HG03354 (cell line): ENCODE results near the gene NXN.
"Not testable (repeated sequence)": the region's sequence is repeated elsewhere in the genome, so short reads cannot be mapped to it uniquely, and the experiment has no call there.

ENCODE experiments used
- ATAC-seq: cut with Tn5 transposase; IDR thresholded peaks from one replicate; pipeline ENCODE4 v1.9.1; 2021; ENCODE audit warnings: mild to moderate bottlenecking; ENCODE audit not compliant: unreplicated experiment, poor library complexity, severe bottlenecking

NXN gene

DNA sequence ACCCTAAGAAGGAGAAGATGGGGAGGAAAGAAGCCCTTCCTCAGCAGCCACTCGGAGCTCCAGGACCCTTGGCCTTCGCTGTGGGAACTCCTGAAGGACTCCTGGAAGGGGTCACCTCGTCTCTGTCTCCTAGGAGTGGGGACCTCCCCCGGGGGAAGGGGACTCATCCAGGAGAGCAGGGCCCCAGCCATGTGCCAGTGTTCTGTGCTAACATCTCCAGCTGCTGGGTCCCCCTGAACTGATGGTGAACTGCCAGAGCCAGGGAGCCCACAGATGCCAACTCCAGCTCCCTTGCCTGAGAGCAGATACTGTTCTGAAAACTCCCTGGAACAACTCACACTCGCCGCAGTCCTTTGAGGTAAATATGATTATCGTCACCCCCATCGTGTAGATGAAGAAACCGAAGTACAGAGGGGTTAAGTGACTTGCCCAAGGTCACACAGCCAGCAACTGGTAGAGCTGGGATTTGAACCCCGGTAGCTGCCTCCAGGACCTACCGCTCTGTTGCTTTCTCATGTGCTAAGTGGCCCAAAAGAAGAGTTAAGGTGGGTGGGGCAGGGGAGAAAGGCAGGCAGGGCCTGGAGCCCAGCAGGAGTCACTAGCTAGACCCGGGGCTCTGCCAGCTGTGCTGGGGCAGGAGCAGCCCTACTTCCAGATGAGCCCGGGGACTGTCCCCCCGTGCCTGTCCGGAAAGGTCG is 27.9 kb upstream of the NXN start:
- no peak for ATAC-seq

DNA sequence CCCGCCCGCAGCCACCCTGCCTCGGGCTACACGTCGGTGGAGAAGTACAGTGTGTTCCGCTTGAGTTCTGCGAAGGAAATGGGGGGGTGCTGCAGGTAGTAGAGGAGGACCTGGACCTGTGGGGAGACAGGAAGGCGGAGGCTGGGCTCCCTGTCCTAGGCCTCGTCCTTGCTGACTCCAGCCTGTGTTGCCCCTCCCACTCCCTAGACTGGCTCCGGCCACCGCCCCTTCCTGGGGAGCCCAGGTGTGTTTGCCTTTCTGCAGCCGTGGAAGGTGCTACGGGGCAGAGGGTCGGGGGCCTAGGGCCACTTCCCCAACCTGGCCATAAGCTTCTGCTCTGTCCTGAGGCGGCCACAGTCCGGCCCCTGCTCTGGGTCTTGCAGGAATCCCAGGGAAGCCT is 26.5 kb upstream of the NXN start:
- ATAC-seq: no peak

DNA sequence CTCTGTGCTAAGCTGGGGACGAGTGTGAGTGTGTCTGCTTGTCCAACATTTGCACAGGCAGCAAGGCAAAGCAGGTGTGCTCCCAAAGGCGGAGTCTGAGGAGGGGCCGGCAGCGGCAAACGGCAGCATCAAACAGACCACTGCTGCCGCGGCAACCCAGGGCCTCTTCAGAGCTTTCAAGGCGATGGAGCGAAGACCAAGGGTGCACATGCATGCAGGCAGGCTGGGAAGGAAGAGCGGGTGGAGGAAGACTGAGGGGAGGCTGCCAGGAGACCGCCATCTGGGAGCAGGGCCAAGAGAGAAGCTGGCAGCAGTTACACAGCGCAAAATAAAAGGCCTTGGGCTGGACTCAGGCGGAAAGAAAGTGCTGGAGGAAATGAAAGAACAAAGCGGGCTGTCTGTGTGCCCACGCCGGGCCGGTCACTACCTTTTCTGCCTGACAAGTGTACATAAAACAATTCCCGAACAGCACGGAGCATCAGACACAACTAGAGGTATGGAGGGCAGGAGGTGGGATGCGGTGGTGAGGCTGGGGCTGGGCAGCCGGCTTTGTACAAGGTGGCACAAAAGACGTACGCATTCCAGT is 25.9 kb upstream of the NXN start:
- no peak for ATAC-seq

DNA sequence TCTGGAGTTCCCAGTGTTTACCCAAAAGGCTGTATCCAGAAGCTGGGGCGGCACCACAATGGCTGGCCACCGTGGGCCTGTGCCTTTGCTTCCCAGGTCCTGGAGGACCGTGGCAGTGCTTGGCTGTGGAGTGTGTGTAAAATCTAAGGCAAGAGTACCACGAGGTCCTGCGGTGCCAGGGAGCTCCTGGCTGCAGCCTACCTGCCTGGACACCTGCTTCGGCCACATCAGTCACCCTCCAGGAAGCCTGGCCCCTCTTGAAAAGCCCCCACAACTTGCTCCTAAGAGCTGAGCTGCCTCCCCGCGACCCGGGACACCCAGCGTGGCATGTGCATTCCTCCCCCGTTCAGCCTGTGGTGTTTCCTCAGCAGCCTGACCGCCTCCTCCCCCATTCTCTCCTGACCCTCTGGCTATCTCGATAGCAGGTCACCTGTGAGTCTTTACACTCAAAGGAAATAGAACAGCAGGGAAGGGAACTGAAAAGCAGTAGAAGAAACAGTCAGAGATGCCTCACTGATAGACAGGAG is 25.3 kb upstream of the NXN start:
- no peak for ATAC-seq

DNA sequence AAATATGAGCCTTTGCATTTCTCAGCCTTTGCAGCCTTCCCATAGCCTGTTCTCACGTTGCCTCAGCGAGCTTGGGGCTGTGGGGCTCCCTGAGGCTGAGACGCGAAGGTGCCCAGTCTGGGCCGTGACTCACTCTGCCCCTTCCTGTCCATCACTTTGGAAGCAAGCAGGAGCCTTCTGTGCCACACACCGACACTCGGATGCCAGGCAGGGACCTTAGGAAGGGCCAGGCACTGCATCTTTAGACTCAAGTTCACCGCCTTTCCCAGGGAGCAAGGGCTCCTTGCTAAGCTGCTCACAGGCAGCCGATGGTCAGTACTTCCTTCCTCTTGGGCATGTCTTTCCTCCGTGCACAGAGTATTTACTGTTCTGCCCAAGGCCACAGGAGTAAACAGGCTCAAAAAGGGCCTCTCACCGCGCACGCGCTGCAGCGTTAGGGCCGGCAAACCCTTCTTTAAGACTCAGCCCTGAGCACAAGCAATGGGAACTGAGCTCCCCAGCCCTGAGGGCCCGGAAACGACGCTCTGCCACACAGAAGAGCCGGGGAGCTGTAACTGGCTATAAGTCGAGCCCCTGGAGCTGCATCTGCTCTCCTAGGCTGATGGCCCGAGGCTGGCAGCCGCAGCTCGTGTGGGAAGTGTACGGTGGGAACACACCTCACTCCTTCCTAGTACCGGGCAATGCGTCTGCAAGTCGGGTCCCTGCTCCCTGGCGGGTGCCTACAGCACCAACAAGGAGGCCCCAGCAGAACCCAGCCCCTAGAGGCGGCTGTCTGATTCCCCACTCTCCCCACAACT is 24.6 kb upstream of the NXN start:
- no peak for ATAC-seq

DNA sequence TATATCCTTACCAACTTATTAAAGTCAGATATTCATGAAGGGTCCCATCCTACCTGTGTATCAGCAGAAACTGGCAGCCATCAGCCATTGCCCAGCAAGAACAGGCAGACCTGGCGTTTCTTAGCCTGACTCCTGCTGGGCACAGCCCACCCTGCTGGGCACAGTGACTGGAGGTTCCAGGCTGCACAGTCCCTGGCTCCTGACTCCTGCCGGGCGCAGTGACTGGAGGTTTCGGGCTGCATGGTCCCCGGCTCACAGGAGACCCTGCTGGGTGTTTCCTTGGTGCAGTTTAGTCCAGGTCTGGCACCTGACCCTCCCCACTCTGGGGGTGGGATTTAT is 24.0 kb upstream of the NXN start:
- ATAC-seq: no peak

DNA sequence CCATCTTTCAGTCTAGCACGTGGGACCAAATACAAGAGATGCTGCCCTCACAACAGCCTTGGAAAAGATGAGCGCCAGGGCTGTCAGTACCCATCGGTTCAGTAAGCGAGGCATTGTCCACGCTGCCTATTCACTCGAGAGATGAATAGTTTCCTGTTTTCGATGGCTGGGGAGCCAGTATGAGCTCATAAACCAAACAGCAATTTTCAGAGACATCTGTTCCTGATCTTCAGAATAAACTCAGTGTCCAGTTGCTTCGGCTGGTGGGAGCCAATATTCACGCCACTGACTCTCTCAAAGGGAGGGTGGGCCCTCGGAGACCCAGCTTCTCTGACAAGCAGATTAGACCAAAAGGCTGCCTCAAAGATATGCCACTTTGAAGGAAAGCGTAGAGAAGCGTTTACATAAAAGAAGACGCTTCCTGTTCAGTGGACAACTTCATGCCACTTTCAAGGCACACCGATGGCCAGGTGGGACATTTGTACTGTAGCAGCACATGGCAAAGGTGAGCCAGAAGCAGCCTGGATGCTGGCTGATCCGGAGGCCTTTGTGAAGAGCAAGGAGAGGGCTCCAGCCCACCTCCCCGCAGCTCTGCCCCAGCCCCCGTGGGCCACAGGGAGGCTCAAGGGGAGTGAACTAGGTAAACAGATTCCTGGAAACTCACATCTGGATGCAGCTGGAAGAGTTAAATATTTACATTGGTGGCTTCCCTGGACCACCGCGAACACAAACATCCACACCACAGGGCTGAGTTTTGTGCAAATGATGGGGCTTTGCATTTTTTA is 23.4 kb upstream of the NXN start:
- ATAC-seq: no peak

DNA sequence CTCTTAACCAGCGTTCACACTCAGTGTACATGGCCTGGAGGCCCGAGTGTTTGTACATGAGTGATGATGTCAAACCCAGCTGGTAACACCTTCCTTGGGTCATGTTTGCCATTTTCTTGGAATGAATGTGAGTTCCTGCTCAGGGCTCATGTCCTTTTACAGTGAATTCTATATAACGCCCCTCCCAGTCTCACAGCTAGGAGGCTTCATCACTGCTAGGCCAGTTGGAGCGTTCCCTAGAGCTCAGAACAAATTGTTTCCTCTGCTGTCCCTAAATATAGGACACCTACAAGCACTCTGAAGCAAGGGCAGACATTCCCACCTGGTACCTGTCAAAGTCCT is 22.8 kb upstream of the NXN start:
- no peak for ATAC-seq

DNA sequence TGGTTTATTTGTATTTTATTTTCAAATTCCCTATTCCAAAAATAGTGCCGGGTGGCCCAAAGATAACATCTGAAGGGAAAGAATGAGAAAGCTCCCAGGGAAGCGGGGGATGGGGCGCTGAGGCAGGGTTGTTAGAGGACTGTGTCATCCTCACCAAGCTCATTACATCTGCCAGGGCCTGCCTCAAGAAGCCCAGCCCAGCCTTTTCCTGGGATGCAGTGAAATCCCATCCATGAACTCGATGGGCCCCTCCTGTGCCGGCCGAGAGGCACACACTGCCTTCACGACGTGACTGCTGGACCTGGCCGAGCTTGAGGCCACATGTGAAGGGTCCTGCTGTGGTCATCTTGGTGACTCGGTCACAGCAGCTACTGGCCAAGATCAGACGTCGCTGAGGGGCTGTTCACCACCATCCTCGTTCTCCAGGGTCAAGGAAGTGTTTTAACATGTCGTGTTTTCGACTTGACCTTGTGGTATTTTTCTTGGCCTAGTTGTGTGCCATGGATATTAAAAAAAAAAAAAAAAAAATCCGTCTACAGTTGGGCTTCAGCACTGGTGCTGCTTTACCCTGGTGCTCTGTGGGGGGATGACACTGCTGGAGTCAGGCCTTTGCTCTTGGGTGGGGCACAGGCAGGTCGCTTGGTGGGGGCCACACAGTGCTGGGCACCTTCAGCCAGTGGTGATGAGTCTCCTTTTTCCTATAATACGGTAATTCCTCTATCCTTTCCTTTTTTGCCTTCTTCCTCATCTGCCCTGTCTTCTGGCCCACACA is 22.2 kb upstream of the NXN start:
- no peak for ATAC-seq

DNA sequence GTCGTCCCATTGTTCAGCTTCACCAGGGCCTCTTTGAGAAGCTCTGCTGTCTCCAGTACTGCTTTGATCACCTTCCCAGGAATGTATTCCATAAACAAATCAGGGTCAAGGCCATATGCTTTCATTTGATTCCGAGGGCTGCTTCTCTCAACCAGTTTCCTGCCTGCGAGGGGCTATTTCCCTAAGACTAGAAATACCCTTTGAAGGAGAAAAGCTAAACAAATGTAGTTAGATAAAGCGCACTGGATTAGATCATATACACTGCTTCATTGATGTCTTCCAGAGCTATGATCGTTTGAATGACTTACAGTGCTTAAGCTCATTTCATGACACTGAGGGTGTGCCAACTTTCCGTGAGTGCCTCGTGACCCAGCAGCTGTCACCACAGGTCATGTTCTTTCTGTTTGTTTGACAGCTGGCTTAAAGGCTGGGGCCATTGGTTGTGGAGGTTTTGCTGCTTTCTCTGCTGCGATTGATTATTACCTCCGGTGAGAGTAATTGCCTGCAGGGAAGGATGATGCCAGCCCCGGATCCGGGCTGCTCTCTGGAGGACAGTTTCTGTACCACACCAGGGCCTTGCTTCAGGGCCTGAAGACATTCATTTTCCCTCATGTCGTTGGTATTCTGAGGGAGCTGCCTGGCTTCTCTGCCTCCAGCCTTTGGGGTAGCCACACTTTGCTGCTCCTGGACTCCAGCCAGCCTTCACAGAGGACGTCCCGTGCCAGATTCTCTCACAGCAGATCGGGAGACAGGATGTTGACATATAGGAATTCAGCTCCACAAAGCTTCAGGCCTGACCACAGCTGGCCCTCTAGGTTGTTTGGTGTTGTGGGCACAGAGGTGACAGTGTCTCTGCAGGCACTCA is 21.3 kb upstream of the NXN start:
- no peak for ATAC-seq

DNA sequence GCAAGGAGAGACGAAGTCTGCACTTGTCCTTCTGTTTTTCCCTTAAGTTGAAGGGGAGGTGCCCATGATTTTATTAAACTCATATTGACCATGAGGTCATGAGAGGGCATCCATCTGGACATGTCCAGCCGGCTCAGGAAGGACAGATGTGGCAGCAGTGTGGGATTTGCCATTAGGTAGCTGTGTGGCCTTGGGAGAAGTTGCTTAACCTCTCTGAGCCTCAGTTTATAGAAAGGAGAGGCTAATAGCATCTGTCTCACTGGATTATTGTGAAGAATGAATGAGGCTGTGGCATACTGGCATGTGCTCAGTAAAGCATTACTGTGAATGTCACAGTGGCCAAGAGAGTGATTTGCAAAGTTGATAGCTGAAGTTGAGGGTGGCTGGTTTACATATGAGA is 18.5 kb upstream of the NXN start:
- no peak for ATAC-seq

DNA sequence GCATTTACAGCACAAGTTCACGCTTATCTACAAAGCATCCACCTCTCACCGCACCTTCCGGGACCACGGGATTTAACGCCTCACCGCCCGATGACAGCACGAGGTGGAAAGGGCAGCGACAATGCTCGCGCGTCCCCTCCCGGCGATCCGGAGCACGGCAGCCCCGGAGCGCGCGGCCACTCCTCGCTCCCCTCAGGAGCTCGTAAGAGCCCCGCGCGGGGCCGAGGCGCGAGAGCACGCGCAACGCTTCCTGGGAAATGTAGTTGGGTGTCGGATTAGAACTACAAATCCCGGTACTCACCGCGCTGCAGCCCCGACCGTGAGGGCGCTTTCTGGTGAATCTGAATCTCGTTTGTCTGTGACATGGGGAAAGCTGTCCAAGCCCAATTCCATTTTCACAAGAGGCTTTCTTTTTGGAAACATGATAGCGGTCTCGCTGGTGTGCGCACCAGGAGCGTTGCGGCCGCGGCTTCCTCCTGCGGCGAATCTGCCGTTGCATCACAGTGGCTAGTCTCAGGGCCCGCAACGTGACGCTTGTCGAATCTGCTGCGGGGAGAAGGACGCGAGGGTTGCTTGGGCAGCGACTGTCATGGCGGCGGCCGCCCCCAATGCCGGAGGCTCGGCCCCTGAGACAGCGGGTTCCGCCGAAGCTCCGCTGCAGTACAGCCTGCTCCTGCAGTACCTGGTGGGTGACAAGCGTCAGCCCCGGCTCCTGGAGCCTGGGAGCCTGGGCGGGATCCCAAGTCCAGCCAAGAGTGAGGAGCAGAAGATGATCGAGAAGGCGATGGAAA is 17.2 kb upstream of the NXN start, which contains the start of gene TIMM22:
Gene TIMM22, plus strand, starts transcription at position 576 of the 791 bp plus-strand sequence. Its CDS starts 14 bp downstream, at position 590.
- ATAC-seq: peak; percentile 95

DNA sequence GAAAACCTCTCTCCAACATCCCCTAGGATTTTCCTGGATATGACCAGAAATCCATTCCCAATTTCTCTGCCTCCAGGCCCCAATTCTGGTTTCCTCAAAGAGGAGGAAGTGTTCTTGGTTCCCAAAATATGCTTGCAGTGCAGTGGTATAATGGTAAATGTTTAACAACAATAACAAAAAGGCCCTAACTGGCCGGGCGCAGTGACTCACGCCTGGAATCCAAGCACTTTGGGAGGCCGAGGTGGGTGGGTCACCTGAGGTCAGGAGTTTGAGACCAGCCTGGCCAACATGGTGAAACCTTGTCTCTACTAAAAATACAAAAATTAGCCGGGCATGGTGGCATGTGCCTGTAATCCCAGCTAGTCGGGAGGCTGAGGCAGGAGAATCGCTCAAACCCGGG is 15.7 kb upstream of the NXN start:
- ATAC-seq: not testable (repeated sequence)

DNA sequence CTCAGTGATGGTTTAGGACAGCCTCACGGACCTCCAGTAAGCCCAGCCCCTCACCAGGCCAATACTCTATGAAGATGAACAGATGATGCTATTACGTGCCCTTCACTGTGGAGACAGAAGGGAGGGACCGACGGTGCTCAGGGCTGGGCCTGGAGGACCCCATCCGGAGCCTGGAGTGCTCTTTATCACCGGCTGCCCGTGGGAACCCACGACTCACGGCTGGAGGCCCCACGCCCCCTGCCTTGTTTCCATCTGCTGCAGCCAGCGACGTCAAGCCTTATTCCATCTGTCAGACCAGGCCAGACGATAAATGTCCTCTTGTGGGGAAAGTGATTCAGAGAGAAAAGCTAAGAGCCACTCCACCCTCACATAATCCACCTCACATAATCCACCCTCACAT is 13.4 kb upstream of the NXN start:
- no peak for ATAC-seq

DNA sequence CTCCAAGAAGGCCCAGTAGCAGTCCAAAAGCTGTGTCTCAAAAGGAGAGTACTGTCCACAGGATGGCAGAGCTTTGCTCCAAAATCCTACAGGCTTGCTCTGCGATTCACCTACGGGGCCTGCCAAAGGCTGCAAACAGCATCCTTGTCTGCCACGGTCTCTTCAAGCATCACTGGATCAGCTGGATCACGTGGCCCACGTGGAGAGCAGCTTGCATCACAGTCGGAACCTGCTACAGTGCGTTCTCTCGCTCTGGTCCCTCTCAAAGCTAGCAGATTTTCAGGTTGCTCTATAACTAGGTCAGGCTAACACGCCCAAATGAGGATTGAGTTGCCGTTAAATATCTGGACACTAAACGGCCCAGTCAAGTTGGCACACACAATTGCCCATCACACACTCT is 9.0 kb upstream of the NXN start:
- ATAC-seq: no peak

DNA sequence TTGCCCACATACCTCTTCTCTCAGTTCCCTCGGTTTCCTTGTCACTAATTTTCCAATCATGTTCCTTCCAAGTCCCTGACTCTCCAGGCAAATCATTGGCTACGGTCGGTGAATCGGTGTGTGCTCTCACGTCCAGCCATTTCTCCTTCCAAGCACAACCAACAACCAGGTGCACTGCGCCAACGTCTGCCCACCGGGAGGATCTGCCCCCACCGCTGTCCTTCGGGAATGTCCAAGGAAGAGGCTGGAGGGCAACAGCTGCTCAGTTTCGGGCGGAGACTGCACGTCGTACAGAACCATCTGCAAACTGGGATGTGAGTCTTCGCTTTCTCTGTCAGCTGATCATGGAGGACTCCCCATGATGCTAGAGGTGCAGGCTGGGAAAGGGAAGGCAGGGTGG is 8.4 kb upstream of the NXN start:
- no peak for ATAC-seq

DNA sequence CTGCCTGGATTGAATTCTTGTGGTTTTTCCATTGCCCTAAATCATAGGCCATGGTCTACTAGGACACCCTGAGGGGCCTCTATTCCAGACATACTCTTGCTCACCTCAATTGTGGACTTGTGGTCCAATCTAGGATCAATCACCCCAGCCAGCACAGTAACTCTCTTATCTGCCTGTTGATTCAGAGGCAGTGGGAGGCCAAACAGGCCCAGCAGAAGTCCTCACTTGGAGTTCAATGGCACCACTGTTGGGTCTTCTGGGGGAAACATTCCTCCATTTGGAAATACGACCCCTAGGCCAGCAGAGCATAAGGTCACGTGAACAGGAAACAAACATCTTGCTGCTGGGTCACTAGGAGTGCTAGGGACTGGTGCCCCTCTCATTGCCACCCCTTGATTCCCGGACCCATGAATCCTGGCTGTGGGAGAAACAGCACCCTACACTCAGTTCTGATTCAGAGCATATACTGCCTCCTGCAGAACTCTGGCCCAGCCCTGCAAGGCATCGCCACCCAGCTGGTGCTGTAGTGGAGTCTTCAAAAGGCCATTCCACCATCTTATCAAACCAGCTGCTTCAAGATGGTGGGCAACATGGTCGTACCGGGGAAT is 6.8 kb upstream of the NXN start:
- ATAC-seq: no peak
